T-helper 2 cell treated with Interferon-gamma antibody and Interleukin-4, amounts not matched to agents 5 μg/mL and 100 μg/mL, for 36 hours (primary cell): Measurements from ENCODE around the gene CAMK2D.
A peak's percentile ranks its signal among the peaks of the same experiment; 100 is the strongest.

Source experiments
- DNase-seq: peaks from one replicate; pipeline ENCODE4 v3.0.0; 2021; ENCODE audit warnings: low spot score
- H3K27ac Mint-ChIP-seq: one replicate; pipeline ENCODE4 v1.8.0; 2021; ENCODE audit warnings: mild to moderate bottlenecking, mixed read lengths
- H3K27me3 Mint-ChIP-seq: one replicate; pipeline ENCODE4 v1.8.0; 2021; ENCODE audit warnings: low read depth, mixed read lengths
- H3K36me3 Mint-ChIP-seq: one replicate; pipeline ENCODE4 v1.8.0; 2021; ENCODE audit warnings: low read depth, mixed read lengths
- H3K4me1 Mint-ChIP-seq: one replicate; pipeline ENCODE4 v1.8.0; 2021; ENCODE audit warnings: low read depth, mixed read lengths
- H3K4me3 Mint-ChIP-seq: one replicate; pipeline ENCODE4 v1.8.0; 2022; ENCODE audit warnings: mild to moderate bottlenecking, moderate library complexity, mixed read lengths
- H3K9me3 Mint-ChIP-seq: one replicate; pipeline ENCODE4 v1.8.0; 2021; ENCODE audit warnings: mixed read lengths

Gene CAMK2D

GRCh38 chr4:113675731-113676697 lies 85.5 kb downstream of the CAMK2D start:
- Mint-ChIP-seq H3K27ac (no peak overlapping the region), H3K9me3 (peaks cover 6% of the 10 kb centered on the region), H3K4me1 (peaks cover 48% of the 10 kb centered on the region), H3K4me3 (no peak overlapping the region), H3K27me3 (no peaks in the 10 kb centered on the region), H3K36me3 (peaks cover 38% of the 10 kb centered on the region)
- no peak for DNase-seq

GRCh38 chr4:113674733-113675132 lies 86.8 kb downstream of the CAMK2D start:
- Mint-ChIP-seq H3K36me3 (peaks cover 29% of the 10 kb centered on the region), H3K4me3 (no peak overlapping the region), H3K27me3 (no peaks in the 10 kb centered on the region), H3K27ac (no peak overlapping the region), H3K9me3 (no peaks in the 10 kb centered on the region), H3K4me1 (peaks cover 46% of the 10 kb centered on the region)
- no peak for DNase-seq

- H3K27me3 Mint-ChIP-seq: no peaks in the 10 kb centered on the region
- no peak for DNase-seq
- H3K4me1 Mint-ChIP-seq: peaks cover 46% of the 10 kb centered on the region
- peaks cover 30% of the 10 kb centered on the region for H3K36me3 Mint-ChIP-seq
- no peaks in the 10 kb centered on the region for H3K9me3 Mint-ChIP-seq
- no peak overlapping the region for H3K4me3 Mint-ChIP-seq
- no peak overlapping the region for H3K27ac Mint-ChIP-seq
Observed at GRCh38 chr4:113674251-113674650, 87.3 kb downstream of the CAMK2D start.

- DNase-seq: peak; percentile 64
- no peak overlapping the region for H3K4me3 Mint-ChIP-seq
- H3K9me3 Mint-ChIP-seq: no peaks in the 10 kb centered on the region
- H3K4me1 Mint-ChIP-seq: peaks cover 42% of the 10 kb centered on the region
- H3K27ac Mint-ChIP-seq: no peak overlapping the region
- peaks cover 30% of the 10 kb centered on the region for H3K36me3 Mint-ChIP-seq
- H3K27me3 Mint-ChIP-seq: no peaks in the 10 kb centered on the region
Observed at GRCh38 chr4:113673450-113673849, 88.1 kb downstream of the CAMK2D start.

GRCh38 chr4:113666386-113667114 lies 95.0 kb downstream of the CAMK2D start:
- Mint-ChIP-seq H3K27me3 (no peaks in the 10 kb centered on the region), H3K27ac (no peak overlapping the region), H3K4me1 (peaks cover 5% of the 10 kb centered on the region), H3K9me3 (no peaks in the 10 kb centered on the region), H3K4me3 (no peak overlapping the region), H3K36me3 (peaks cover 8% of the 10 kb centered on the region)
- DNase-seq: no peak

GRCh38 chr4:113665036-113665435 lies 96.5 kb downstream of the CAMK2D start:
- Mint-ChIP-seq H3K27me3 (no peaks in the 10 kb centered on the region), H3K4me1 (peaks cover 2% of the 10 kb centered on the region)
- no peak for DNase-seq

GRCh38 chr4:113662581-113662980 lies 99.0 kb downstream of the CAMK2D start:
- no peak overlapping the region for H3K4me3 Mint-ChIP-seq
- H3K9me3 Mint-ChIP-seq: peaks cover 7% of the 10 kb centered on the region
- no peaks in the 10 kb centered on the region for H3K27me3 Mint-ChIP-seq
- peaks cover 24% of the 10 kb centered on the region for H3K36me3 Mint-ChIP-seq
- peaks cover 19% of the 10 kb centered on the region for H3K4me1 Mint-ChIP-seq
- H3K27ac Mint-ChIP-seq: no peak overlapping the region
- DNase-seq: no peak

More at GRCh38 chr4:113665036-113665435, 96.5 kb downstream of the CAMK2D start:
- Mint-ChIP-seq H3K36me3 (peaks cover 8% of the 10 kb centered on the region), H3K9me3 (no peaks in the 10 kb centered on the region), H3K4me3 (no peak overlapping the region), H3K27ac (no peak overlapping the region)

- H3K36me3 Mint-ChIP-seq: peaks cover 35% of the 10 kb centered on the region
- no peak overlapping the region for H3K4me3 Mint-ChIP-seq
- peaks cover 25% of the 10 kb centered on the region for H3K4me1 Mint-ChIP-seq
- no peak overlapping the region for H3K27ac Mint-ChIP-seq
- DNase-seq: no peak
- H3K27me3 Mint-ChIP-seq: no peaks in the 10 kb centered on the region
- peaks cover 7% of the 10 kb centered on the region for H3K9me3 Mint-ChIP-seq
Observed at GRCh38 chr4:113659127-113659526, 102.4 kb downstream of the CAMK2D start.

GRCh38 chr4:113657586-113658233 lies 103.8 kb downstream of the CAMK2D start:
- no peak for DNase-seq
- H3K4me1 Mint-ChIP-seq: peaks cover 25% of the 10 kb centered on the region
- H3K9me3 Mint-ChIP-seq: peaks cover 7% of the 10 kb centered on the region
- no peaks in the 10 kb centered on the region for H3K27me3 Mint-ChIP-seq
- no peak overlapping the region for H3K27ac Mint-ChIP-seq
- H3K36me3 Mint-ChIP-seq: peaks cover 32% of the 10 kb centered on the region
- H3K4me3 Mint-ChIP-seq: no peak overlapping the region

GRCh38 chr4:113653871-113654270 lies 107.7 kb downstream of the CAMK2D start:
- DNase-seq: no peak
- no peaks in the 10 kb centered on the region for H3K27me3 Mint-ChIP-seq
- peaks cover 24% of the 10 kb centered on the region for H3K4me1 Mint-ChIP-seq
- H3K27ac Mint-ChIP-seq: no peak overlapping the region
- peaks cover 7% of the 10 kb centered on the region for H3K9me3 Mint-ChIP-seq
- no peak overlapping the region for H3K4me3 Mint-ChIP-seq
- H3K36me3 Mint-ChIP-seq: peaks cover 25% of the 10 kb centered on the region

- no peak overlapping the region for H3K4me3 Mint-ChIP-seq
- no peak for DNase-seq
- H3K36me3 Mint-ChIP-seq: peaks cover 20% of the 10 kb centered on the region
- no peaks in the 10 kb centered on the region for H3K9me3 Mint-ChIP-seq
- no peaks in the 10 kb centered on the region for H3K27me3 Mint-ChIP-seq
- peaks cover 28% of the 10 kb centered on the region for H3K4me1 Mint-ChIP-seq
- no peak overlapping the region for H3K27ac Mint-ChIP-seq
Observed at GRCh38 chr4:113646442-113646822, 115.1 kb downstream of the CAMK2D start.

- Mint-ChIP-seq H3K27me3 (no peaks in the 10 kb centered on the region), H3K27ac (no peak overlapping the region), H3K4me3 (no peak overlapping the region), H3K4me1 (peaks cover 28% of the 10 kb centered on the region), H3K36me3 (peaks cover 20% of the 10 kb centered on the region), H3K9me3 (no peaks in the 10 kb centered on the region)
- no peak for DNase-seq
Observed at GRCh38 chr4:113645771-113646441, 115.6 kb downstream of the CAMK2D start.

GRCh38 chr4:113645288-113645687 lies 116.2 kb downstream of the CAMK2D start:
- H3K4me3 Mint-ChIP-seq: no peak overlapping the region
- peaks cover 34% of the 10 kb centered on the region for H3K4me1 Mint-ChIP-seq
- H3K27ac Mint-ChIP-seq: no peak overlapping the region
- no peaks in the 10 kb centered on the region for H3K27me3 Mint-ChIP-seq
- H3K36me3 Mint-ChIP-seq: peaks cover 20% of the 10 kb centered on the region
- DNase-seq: no peak
- no peaks in the 10 kb centered on the region for H3K9me3 Mint-ChIP-seq
